MG63 (cell line): ENCODE data around the gene G6PC2. TPM values are rescaled to one million over a fixed set of nuclear protein-coding genes. Genes with fewer than 3 reads are reported as not detected.
"Not testable (repeated sequence)": the region's sequence is repeated elsewhere in the genome, so short reads cannot be mapped to it uniquely, and the experiment has no call there.

Experiments
- DNase-seq: peaks from one replicate; pipeline ENCODE4 v3.0.0-alpha.2; 2020
- H3K27me3 ChIP-seq: fragments of 250-450 bp; sonication (Bioruptor Pico); 2 replicates; pipeline ENCODE4 v1.5.1; 2020; ENCODE audit warnings: mild to moderate bottlenecking, moderate library complexity
- H3K36me3 ChIP-seq: fragments of 250-450 bp; sonication (Bioruptor Pico); 2 replicates; pipeline ENCODE4 v1.5.1; 2020; ENCODE audit warnings: mild to moderate bottlenecking, moderate library complexity
- H3K4me3 ChIP-seq: fragments of 250-450 bp; sonication (Bioruptor Pico); 2 replicates; pipeline ENCODE4 v1.5.1; 2020; ENCODE audit warnings: mild to moderate bottlenecking, moderate library complexity
- H3K9me3 ChIP-seq: fragments of 250-450 bp; sonication (Bioruptor Pico); 2 replicates; pipeline ENCODE4 v1.5.1; 2020; ENCODE audit warnings: mild to moderate bottlenecking, moderate library complexity
- total RNA-seq: library from RNA; depleted of rRNA; stranded (reverse); fragments of >200 nt; shearing (Covaris generic); gene quantifications from 2 replicates; pipeline ENCODE4 v1.2.3, GENCODE V29; 2014; ENCODE audit warnings: low replicate concordance

G6PC2 gene
- total RNA-seq, 1 experiment from 2014 or later: not detected

DNA sequence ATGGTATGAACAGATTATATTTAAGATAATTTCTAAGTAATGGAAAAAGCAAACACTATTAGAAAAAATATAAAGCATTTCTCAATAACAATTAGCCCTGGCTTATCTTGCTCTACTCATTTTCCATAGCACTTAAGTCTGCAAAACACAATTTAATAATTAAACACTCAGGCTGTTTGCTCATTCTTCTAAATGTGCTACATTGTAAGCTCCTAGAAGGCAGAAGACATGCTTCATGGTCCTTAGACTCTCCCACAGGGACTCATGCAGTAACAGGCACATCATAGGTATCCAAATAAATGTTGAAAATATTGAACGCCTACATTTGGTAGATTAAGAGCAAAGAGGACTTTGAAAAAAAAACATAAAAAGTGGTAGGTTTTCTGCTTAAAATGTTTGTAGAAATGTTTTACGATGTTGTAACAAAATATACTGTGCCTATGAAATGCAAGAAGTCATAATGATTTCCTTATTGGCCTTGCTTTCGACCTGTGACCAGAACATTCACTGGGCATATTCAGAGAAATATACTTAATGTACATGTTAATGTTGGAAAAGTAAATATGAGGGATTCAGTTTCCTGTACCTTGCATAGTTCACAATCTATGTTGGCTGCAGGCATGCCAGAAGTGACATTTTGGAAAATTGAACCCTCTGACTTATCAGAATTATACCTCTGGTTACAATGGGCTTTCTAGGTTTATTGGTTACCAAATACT, 27.2 kb downstream of the G6PC2 start:
- Histone ChIP-seq H3K9me3 (no peaks in the 10 kb centered on the region), H3K36me3 (no peaks in the 10 kb centered on the region)

DNA sequence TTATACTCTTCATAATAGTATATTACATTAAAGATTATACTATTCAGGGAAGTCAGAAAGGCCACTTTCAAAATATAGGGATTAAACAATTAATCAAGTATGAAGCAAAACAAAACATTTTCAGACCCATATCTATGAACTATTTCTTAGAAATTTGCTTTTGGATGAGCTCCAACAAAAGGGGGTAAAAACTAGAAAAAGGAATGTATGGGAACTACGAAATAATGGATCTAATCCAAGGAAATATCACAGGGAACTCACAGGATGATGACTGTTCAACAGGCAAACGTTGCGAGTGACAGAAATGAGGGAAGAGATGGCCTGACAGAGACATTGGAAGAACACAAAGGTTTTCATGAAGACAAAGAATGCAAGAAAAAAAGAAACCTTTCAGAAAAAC, 27.9 kb downstream of the G6PC2 start:
- H3K9me3 ChIP-seq: no peaks in the 10 kb centered on the region; the same call in 1 of the 2 replicates
- H3K36me3 ChIP-seq: no peaks in the 10 kb centered on the region
- peaks cover 17% of the 10 kb centered on the region for H3K27me3 ChIP-seq
- H3K4me3 ChIP-seq: no peak overlapping the region
- DNase-seq: no peak

More for the DNA sequence above, 27.2 kb downstream of the G6PC2 start:
- H3K27me3 ChIP-seq: peaks cover 17% of the 10 kb centered on the region
- no peak for DNase-seq
- no peak overlapping the region for H3K4me3 ChIP-seq

DNA sequence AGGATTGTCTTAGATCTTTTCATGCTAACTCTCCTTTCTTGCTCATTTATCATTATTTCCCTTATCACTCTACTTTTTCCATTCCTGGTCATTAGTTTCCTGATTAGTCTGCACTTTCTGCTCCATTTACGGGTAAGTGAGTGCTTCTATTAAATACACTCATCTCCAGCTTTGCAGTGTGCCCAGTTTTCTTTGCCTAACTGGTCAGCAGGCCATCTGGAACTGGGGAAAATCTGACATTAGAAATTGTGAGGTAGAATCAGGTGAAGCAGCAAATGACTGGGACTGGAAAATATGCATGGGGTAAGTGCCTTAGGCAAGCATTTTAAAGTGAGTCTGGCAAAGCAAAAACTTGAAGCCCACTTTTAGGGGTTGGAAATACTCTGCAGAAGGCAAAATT, 29.2 kb downstream of the G6PC2 start:
- Histone ChIP-seq H3K36me3 (no peaks in the 10 kb centered on the region), H3K9me3 (no peaks in the 10 kb centered on the region; the same call in 1 of the 2 replicates), H3K27me3 (peaks cover 17% of the 10 kb centered on the region), H3K4me3 (no peak overlapping the region)
- DNase-seq: no peak

DNA sequence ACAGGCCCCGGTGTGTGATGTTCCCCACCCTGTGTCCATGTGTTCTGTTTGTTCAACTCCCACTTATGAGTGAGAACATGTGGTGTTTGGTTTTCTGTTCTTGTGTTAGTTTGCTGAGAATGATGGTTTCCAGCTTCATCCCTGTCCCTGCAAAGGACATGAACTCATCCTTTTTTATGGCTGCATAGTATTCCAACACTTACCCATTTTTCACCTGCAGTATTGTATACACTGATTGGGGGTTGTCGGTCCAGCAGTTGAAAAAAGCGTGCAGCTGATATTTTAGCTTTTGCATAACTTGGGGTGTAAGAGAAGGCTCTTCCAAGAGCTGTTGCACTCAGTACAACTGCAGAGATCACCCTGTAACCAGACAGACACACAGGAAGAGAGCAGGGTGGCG, 31.1 kb downstream of the G6PC2 start:
- H3K9me3 ChIP-seq: not testable (repeated sequence)

DNA sequence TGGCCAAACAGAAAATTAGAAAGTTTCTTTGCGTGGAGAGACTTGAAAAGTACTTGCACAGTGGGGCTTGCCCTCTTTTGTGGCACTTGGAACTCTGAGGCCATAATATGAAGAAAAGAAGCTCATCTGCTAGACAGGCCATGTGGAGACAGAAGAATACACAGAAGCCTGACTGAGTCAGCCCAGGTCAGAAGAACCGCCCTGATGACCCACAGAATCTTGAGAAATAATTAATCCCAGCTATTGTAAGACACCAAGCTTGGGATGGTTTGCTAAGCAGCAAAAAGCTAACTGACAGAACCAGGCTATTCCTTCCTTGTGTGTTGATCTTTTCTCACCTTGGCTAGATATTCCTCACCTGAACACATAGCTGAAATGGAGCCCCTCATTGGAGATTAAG, 33.7 kb downstream of the G6PC2 start:
- H3K36me3 ChIP-seq: no peaks in the 10 kb centered on the region
- H3K9me3 ChIP-seq: no peaks in the 10 kb centered on the region; the same call in 1 of the 2 replicates
- H3K4me3 ChIP-seq: no peak overlapping the region
- H3K27me3 ChIP-seq: peaks cover 12% of the 10 kb centered on the region; the same call in 1 of the 2 replicates
- no peak for DNase-seq

More for the DNA sequence above, 31.1 kb downstream of the G6PC2 start:
- H3K36me3 ChIP-seq, DNase-seq, H3K4me3 ChIP-seq: not testable (repeated sequence)
- H3K27me3 ChIP-seq: peaks cover 17% of the 10 kb centered on the region

DNA sequence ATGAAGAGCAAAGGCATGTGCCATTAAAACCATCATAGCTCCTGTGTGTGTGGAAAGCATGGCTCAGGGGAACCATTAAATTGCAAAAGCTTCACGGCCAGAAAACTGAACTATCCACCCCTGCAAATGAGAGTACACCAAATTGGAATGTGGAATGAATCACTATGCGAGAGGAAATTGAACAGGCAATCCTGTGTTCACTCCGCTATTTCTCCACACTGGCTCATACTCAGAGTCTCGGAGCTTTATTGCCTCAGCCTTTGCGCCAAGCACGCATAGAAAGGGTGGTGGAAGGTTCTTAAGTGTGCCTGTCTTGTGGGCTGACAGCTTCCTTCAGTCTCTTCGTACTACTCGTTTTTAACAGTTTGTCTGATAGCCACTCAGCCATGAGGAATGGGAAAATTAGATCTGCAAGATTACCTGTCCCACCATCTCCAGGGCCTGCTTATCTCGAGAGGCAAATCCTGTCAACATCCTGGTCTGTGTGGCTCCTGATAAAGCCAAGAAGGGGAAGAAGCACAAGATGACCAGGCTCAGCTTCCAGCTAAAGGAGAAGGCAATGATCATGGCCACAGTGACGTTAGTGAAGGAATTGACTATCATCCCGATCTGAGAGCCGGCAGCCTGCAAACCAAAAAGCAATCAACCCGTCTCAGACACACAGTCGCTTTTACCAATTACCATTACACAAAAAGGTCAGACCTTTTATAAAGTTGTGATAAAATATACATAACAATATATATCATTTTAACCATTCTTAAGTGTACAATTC, 34.9 kb downstream of the G6PC2 start:
- peaks cover 3% of the 10 kb centered on the region; the same call in 1 of the 2 replicates for H3K27me3 ChIP-seq
- DNase-seq: no peak
- no peak overlapping the region for H3K4me3 ChIP-seq
- H3K9me3 ChIP-seq: no peaks in the 10 kb centered on the region; the same call in 1 of the 2 replicates
- no peaks in the 10 kb centered on the region for H3K36me3 ChIP-seq

DNA sequence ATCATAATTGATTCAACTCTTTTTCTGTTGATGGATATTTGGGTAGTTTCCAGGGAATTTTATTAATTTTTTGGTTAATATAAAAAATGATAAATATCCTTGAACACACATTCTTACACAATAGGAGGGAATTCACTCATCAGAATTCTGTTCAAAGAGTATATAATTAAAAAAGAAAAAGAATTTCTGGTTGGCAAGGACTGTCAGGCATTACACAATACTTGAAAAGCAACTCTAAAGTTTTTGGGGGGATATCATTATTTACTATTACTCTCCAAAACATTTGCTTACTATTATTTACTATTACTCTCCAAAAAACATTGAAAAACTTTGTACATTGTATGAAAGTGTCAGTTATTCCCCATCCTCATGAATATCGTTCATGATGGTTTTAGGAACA, 38.0 kb downstream of the G6PC2 start:
- no peak overlapping the region for H3K4me3 ChIP-seq
- DNase-seq: no peak

DNA sequence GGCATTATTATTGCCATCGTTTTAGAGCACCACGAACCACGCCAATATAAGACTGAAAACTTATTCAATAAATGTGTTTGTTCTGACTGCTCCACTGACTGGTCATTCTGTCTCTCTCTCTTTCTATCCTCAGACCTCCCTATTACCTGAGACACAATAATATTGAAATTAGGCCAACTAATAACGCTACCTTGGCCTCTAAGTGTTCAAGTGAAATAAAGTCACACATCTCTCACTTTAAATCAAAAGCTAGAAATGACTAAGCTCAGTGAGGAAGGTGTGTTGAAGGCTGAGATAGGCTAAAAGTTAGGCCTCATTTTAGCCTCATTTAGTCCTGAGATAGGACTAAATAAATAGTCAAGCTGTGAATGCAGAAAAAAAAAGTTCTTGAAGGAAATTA, 38.8 kb downstream of the G6PC2 start:
- Histone ChIP-seq H3K4me3 (no peak overlapping the region), H3K27me3 (peaks cover 5% of the 10 kb centered on the region; the same call in 1 of the 2 replicates), H3K36me3 (no peaks in the 10 kb centered on the region), H3K9me3 (no peaks in the 10 kb centered on the region)
- no peak for DNase-seq

More for the DNA sequence above, 38.0 kb downstream of the G6PC2 start:
- H3K27me3 ChIP-seq: 0 out of 2 replicates have a peak, but pooled peaks cover 2% of the 10 kb centered on the region
- no peaks in the 10 kb centered on the region for H3K36me3 ChIP-seq
- no peaks in the 10 kb centered on the region; the same call in 1 of the 2 replicates for H3K9me3 ChIP-seq

DNA sequence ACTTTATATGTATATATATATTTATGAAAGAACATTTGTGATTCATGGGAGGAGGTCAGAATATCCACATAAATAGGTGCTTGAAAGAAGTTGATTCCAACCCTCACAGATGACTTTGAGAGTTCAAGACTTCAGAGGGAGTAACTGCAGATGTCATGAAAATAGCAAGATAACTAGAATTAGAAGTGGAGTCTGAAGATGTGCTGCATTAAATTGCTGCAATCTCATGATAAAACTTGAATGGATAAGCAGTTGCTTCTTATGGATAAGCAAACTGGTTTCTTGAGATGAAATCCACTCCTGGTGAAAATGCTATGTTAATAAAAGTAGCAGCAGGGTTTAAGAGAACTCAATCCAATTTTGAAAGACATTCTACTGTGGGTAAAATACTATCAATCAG, 40.2 kb downstream of the G6PC2 start:
- DNase-seq: no peak
- H3K36me3 ChIP-seq: no peaks in the 10 kb centered on the region
- H3K27me3 ChIP-seq: peaks cover 9% of the 10 kb centered on the region
- no peaks in the 10 kb centered on the region for H3K9me3 ChIP-seq
- H3K4me3 ChIP-seq: no peak overlapping the region

DNA sequence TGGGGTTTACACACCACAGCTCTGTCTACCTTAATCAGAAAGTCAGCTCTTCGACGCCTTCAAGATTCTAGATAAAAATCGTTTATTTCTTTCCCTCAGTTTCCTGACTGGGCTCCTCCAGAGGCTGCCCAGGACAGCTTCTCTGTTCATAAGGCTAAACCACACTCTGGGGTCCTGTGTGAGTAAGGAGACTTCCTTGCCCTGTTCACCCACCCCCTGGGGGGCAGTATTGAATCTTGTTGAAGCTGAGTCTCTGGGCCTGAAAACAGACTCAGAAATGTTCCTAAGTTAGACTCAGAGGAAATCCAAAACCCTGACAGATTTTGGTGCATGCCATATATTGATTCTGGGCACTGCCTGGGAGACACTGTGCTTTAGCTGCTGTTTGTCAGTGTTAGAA, 43.0 kb downstream of the G6PC2 start:
- H3K4me3 ChIP-seq: no peak overlapping the region
- H3K27me3 ChIP-seq: peaks cover 9% of the 10 kb centered on the region
- no peaks in the 10 kb centered on the region for H3K36me3 ChIP-seq
- no peak for DNase-seq
- no peaks in the 10 kb centered on the region for H3K9me3 ChIP-seq

DNA sequence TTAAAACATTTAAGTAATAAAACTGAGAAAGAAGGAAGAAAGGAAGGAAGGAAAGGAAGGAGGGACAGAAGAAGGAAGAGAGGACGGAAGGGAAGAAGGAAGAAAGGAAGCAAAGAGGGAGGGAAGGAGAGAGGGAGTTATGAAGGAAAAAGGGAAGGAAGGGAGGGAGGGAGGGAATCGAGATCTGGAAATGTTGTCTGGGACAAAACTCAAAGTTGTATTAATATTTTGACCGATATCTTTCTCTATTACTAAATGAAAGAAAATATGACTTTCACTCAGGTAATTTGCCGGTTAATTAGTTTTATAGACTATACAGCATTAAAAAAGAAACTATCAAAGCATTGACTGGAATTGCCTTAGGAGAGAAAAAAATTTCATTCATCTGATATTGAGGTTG, 44.4 kb downstream of the G6PC2 start:
- peaks cover 9% of the 10 kb centered on the region for H3K27me3 ChIP-seq
- no peaks in the 10 kb centered on the region for H3K36me3 ChIP-seq
- no peaks in the 10 kb centered on the region for H3K9me3 ChIP-seq
- DNase-seq: no peak
- H3K4me3 ChIP-seq: no peak overlapping the region

DNA sequence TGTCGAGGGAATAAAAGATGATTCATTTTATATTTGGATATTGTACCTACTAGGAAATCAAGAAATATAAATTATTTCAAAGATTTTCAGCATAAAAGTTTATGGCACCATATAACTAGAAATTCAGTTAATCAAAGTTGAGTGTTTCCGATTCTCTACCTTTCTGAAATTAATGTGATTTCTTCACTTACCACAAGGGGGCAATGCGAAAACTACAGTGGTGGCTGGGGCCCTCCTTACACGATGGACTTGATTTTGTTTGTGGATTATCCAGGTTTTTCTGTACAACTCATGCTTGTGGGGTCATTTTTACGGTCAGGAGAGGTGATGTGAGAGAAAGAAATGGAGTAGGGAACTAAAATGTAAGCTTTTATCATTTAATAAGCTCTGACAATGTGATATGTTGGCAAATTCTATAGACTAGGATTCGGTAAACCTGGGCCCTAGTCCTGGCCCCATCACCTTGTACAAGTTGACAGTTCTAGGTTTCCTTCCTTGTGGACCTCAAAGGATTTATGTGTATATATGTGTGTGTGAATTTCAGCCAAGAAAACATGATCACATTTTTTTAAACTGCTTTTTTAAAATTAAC, 47.6 kb downstream of the G6PC2 start:
- H3K4me3 ChIP-seq: no peak overlapping the region
- 0 out of 2 replicates have a peak, but pooled peaks cover 5% of the 10 kb centered on the region for H3K9me3 ChIP-seq
- DNase-seq: no peak
- peaks cover 9% of the 10 kb centered on the region for H3K27me3 ChIP-seq
- no peaks in the 10 kb centered on the region for H3K36me3 ChIP-seq

DNA sequence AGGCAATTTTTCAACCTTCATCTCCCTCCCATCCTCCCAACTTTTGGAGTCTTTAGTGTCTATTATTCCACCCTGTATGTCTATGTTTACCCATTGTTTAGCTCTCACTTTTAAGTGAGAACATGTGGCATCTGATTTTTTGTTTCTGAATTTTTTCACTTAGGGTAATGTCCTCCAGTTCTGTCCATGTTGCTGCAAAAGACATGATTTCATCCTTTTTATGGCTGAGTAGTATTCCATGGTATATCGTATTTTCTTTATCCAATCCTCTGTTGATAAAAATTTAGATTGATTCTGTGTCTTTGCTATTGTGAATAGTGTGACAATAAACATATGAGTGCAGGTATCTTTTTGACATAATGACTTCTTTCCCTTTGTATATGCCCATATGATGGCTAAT, 48.2 kb downstream of the G6PC2 start:
- Histone ChIP-seq H3K4me3 (no peak overlapping the region), H3K9me3 (0 out of 2 replicates have a peak, but pooled peaks cover 5% of the 10 kb centered on the region), H3K27me3 (peaks cover 9% of the 10 kb centered on the region), H3K36me3 (no peaks in the 10 kb centered on the region)
- DNase-seq: no peak

DNA sequence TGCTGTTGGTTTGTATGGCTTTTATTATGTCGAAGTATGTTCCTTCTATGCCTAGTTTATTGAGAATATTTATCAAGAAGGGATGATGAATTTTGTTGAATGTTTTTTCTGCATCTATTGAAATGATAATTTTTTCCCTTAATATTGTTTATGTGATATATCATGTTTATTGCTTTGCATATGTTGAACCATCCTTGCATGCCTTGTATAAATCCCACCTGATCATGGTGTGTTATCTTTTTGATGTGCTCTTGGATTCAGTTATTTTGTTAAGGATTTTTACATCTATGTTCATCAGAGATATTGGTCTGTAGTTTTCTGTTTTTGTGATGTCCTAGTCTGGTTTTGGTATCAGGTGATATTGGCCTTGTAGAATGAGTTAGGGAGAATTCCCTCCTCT, 50.8 kb downstream of the G6PC2 start:
- Histone ChIP-seq H3K36me3 (no peaks in the 10 kb centered on the region), H3K27me3 (no peaks in the 10 kb centered on the region), H3K4me3 (no peak overlapping the region), H3K9me3 (0 out of 2 replicates have a peak, but pooled peaks cover 8% of the 10 kb centered on the region)
- no peak for DNase-seq

DNA sequence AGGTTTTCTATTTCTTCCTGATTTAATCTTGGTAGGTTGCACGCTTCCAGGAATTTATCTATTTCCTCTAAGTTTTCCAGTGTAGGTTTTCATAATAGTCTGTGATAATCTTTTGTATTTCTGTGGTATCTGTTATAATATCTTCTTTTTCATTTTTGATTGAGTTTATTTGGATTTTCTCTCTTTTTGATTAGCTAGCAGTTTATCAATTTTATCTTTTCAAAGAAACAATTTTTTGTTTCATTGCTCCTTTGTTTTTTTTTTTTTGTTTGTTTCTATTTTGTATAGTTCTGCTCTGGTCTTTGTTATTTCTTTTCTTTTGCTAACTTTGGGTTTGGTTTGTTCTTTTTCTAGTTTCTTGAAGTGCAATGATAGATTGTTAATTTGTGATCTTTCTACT, 51.3 kb downstream of the G6PC2 start:
- H3K4me3 ChIP-seq: no peak overlapping the region
- no peak for DNase-seq
- 0 out of 2 replicates have a peak, but pooled peaks cover 8% of the 10 kb centered on the region for H3K9me3 ChIP-seq
- no peaks in the 10 kb centered on the region for H3K36me3 ChIP-seq
- H3K27me3 ChIP-seq: no peaks in the 10 kb centered on the region

DNA sequence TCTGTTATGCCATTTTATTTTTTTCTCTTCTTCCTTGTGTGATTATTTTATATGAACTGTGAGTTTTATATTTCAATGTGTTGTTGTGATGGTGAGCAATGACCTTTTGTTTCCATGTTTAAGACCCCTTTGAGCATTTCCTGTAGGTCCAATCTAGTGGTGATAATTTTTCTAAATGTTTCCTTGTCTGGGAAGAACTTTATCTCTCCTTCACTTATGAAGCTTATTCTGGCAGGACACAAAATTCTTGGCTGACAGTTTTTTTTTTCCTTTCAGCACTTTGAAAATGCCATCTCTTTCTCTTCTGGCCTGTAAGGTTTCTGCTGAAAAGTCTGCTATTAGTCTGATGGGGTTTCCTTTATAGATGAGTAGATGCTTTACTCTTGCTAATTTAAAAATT, 53.2 kb downstream of the G6PC2 start:
- H3K36me3 ChIP-seq: no peaks in the 10 kb centered on the region
- no peaks in the 10 kb centered on the region for H3K27me3 ChIP-seq
- 0 out of 2 replicates have a peak, but pooled peaks cover 8% of the 10 kb centered on the region for H3K9me3 ChIP-seq
- DNase-seq: no peak
- no peak overlapping the region for H3K4me3 ChIP-seq

DNA sequence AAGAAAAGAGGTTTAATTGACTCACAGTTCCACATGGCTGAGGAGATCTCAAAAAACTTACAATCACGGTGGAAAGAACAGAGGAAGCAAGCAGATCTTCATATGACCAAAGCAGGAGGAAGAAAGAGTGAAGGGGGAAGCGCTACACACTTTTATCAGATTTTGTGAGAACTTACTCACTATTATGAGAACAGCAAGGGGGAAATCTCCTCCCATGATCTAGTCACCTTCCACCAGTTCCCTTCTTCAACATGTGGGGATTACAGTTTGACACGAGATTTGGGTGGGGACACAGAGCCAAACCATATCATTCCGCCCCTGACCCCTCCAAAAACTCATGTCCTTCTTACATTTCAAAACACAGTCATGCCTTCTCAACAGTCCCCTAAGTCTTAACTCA, 54.2 kb downstream of the G6PC2 start:
- H3K27me3 ChIP-seq: no peaks in the 10 kb centered on the region
- DNase-seq: no peak
- H3K4me3 ChIP-seq: no peak overlapping the region
- no peaks in the 10 kb centered on the region for H3K36me3 ChIP-seq
- 0 out of 2 replicates have a peak, but pooled peaks cover 8% of the 10 kb centered on the region for H3K9me3 ChIP-seq
